Activated CD8-positive, alpha-beta memory T cell treated with anti-CD3 and anti-CD28 coated beads for 48 hours (primary cell): ENCODE results near the gene F5.

Experiments used
- DNase-seq, 3 experiments: peaks; one replicate each; pipeline ENCODE4 v3.0.0-alpha.2; 2020; ENCODE audit warnings: low read depth in 2 of 3, low spot score in 2 of 3

The F5 gene

GRCh38 chr1:169586395-169587255 lies at the start of gene F5:
Gene F5 (minus strand): TSS chr1:169586481. CDS start chr1:169586386, 95 bp downstream.
- DNase-seq: peak; percentile 33 to 56 (median 50)

GRCh38 chr1:169634877-169635276 lies 48.6 kb upstream of the F5 start:
- no peak for DNase-seq

- DNase-seq: no peak
Measured at GRCh38 chr1:169634145-169634544, 47.9 kb upstream of the F5 start.

GRCh38 chr1:169631249-169631648 lies 45.0 kb upstream of the F5 start:
- no peak for DNase-seq

GRCh38 chr1:169630006-169630405 lies 43.7 kb upstream of the F5 start, which contains the start of gene SELP:
Gene SELP (minus strand): TSS chr1:169630124. CDS start chr1:169630074, 50 bp downstream.
- no peak for DNase-seq

GRCh38 chr1:169624912-169625311 lies 38.6 kb upstream of the F5 start:
- DNase-seq: no peak

- DNase-seq: no peak
Measured at GRCh38 chr1:169624122-169624521, 37.8 kb upstream of the F5 start.

GRCh38 chr1:169623132-169623926 lies 37.0 kb upstream of the F5 start:
- no peak for DNase-seq

- DNase-seq: no peak
Measured at GRCh38 chr1:169620565-169620964, 34.3 kb upstream of the F5 start.

- DNase-seq: no peak
Measured at GRCh38 chr1:169618367-169618766, 32.1 kb upstream of the F5 start.

GRCh38 chr1:169615803-169616202 lies 29.5 kb upstream of the F5 start:
- no peak for DNase-seq

GRCh38 chr1:169610858-169611257 lies 24.6 kb upstream of the F5 start:
- DNase-seq: no peak

GRCh38 chr1:169610108-169610507 lies 23.8 kb upstream of the F5 start:
- no peak for DNase-seq

- no peak for DNase-seq
Measured at GRCh38 chr1:169608226-169608625, 21.9 kb upstream of the F5 start.

- DNase-seq: no peak
Measured at GRCh38 chr1:169604781-169605560, 18.7 kb upstream of the F5 start.

- DNase-seq: no peak
Measured at GRCh38 chr1:169601096-169601881, 15.0 kb upstream of the F5 start.

GRCh38 chr1:169595764-169596711 lies 9.8 kb upstream of the F5 start:
- no peak for DNase-seq

- peak in 1 of 3 experiments; percentile 11 for DNase-seq
Measured at GRCh38 chr1:169594391-169594790, 8.1 kb upstream of the F5 start.

GRCh38 chr1:169590932-169591331 lies 4.7 kb upstream of the F5 start:
- DNase-seq: no peak
